Stimulated activated CD8-positive, alpha-beta memory T cell treated with anti-CD3 and anti-CD28 coated beads, Interleukin-4, amount 100 ng/mL, for 4 hours (primary cell): Measurements from ENCODE around the gene C9orf43.
"Not testable (repeated sequence)": the region's sequence is repeated elsewhere in the genome, so short reads cannot be mapped to it uniquely, and the experiment has no call there.

Experiments used
- DNase-seq, 2 donors: peaks; one replicate each; pipeline ENCODE4 v3.0.0-alpha.2; 2020; ENCODE audit warnings: low read depth in 2 of 2, low spot score in 1 of 2

Gene C9orf43

GRCh38 chr9:113380869-113381378 is 29.6 kb upstream of the C9orf43 start:
- DNase-seq: no peak

GRCh38 chr9:113381441-113381840 is 29.1 kb upstream of the C9orf43 start:
- not testable (repeated sequence) for DNase-seq

GRCh38 chr9:113381909-113382411 is 28.6 kb upstream of the C9orf43 start:
- no peak for DNase-seq

- no peak for DNase-seq
These were observed 23.8 kb upstream of the C9orf43 start for GRCh38 chr9:113386571-113387393.

- no peak for DNase-seq
These were observed 22.9 kb upstream of the C9orf43 start for GRCh38 chr9:113387560-113388230.

- no peak for DNase-seq
These were observed 21.7 kb upstream of the C9orf43 start for GRCh38 chr9:113388833-113389232.

- no peak for DNase-seq
These were observed 21.1 kb upstream of the C9orf43 start for GRCh38 chr9:113389451-113389850.

- DNase-seq: no peak
These were observed 20.2 kb upstream of the C9orf43 start for GRCh38 chr9:113390192-113390960.

GRCh38 chr9:113391917-113392316 is 18.6 kb upstream of the C9orf43 start:
- no peak for DNase-seq

GRCh38 chr9:113393281-113393680 is 17.3 kb upstream of the C9orf43 start:
- no peak for DNase-seq

- no peak for DNase-seq
These were observed 15.3 kb upstream of the C9orf43 start for GRCh38 chr9:113395000-113395861.

- DNase-seq: no peak
These were observed 13.3 kb upstream of the C9orf43 start for GRCh38 chr9:113397203-113397631.

GRCh38 chr9:113398796-113399195 is 11.8 kb upstream of the C9orf43 start:
- DNase-seq: no peak

- DNase-seq: no peak
These were observed 10.8 kb upstream of the C9orf43 start for GRCh38 chr9:113399646-113400200.

- peak; percentile 98 to 99 for DNase-seq
These were observed 9.3 kb upstream of the C9orf43 start, which contains the start of gene ALAD for GRCh38 chr9:113401027-113401792. ALAD (minus strand) TSS chr9:113401284; CDS start chr9:113393559, 7,725 bp downstream.

GRCh38 chr9:113403646-113404045 is 6.9 kb upstream of the C9orf43 start:
- no peak for DNase-seq

GRCh38 chr9:113406353-113406752 is 4.2 kb upstream of the C9orf43 start:
- not testable (repeated sequence) for DNase-seq

- DNase-seq: not testable (repeated sequence)
These were observed 3.6 kb upstream of the C9orf43 start for GRCh38 chr9:113406873-113407511.

GRCh38 chr9:113409481-113409880 is 1.1 kb upstream of the C9orf43 start:
- DNase-seq: no peak
